Heart left ventricle (tissue), 16 donors: ENCODE data around the gene CEACAM4. TPM values are rescaled to one million over a fixed set of nuclear protein-coding genes. Genes with fewer than 3 reads are reported as not detected.
"Not testable (repeated sequence)": the region's sequence is repeated elsewhere in the genome, so short reads cannot be mapped to it uniquely, and the experiment has no call there.

Experiments used
- ATAC-seq, 4 donors: fragments of 200-7000 bp; cut with Tn5 transposase; one replicate each; pipeline ENCODE4 v1.9.1; 2020 to 2022; ENCODE audit warnings: moderate library complexity in 4 of 4, mild to moderate bottlenecking in 3 of 4, moderate number of reproducible peaks in 1 of 4
- DNase-seq, 5 donors: peaks; one replicate each; pipeline ENCODE4 v3.0.0-alpha.2; 2020
- H3K27ac ChIP-seq, 12 donors: fragments of 200-600 bp; sonication (generic) in 4 of 12; one replicate each; pipeline versions ENCODE4 v1.5.0 to v1.8.0; 2016 to 2022; ENCODE audit warnings: mild to moderate bottlenecking in 2 of 12
- H3K27me3 ChIP-seq, 9 donors: fragments of 200-600 bp; sonication (generic) in 2 of 9; one replicate each; pipeline versions ENCODE4 v1.5.1 to v1.8.0; 2016 to 2022; ENCODE audit warnings: mild to moderate bottlenecking in 3 of 9
- H3K36me3 ChIP-seq, 9 donors: fragments of 200-600 bp; sonication (generic) in 2 of 9; one replicate each; pipeline versions ENCODE4 v1.5.0 to v1.8.0; 2018 to 2022; ENCODE audit warnings: mild to moderate bottlenecking in 2 of 9
- H3K4me1 ChIP-seq, 12 donors: fragments of 200-600 bp; sonication (generic) in 4 of 12; one replicate each; pipeline versions ENCODE4 v1.5.0 to v1.8.0; 2016 to 2022; ENCODE audit warnings: mild to moderate bottlenecking in 3 of 12
- H3K4me3 ChIP-seq, 12 donors: fragments of 200-600 bp; sonication (generic) in 4 of 12; one replicate each; pipeline versions ENCODE4 v1.5.0 to v1.8.0; 2017 to 2022; ENCODE audit warnings: mild to moderate bottlenecking in 9 of 12, moderate library complexity in 4 of 12
- H3K9me3 ChIP-seq, 12 donors: fragments of 200-600 bp; sonication (generic) in 4 of 12; one replicate each; pipeline versions ENCODE4 v1.5.0 to v1.8.0; 2016 to 2022; ENCODE audit warnings: mild to moderate bottlenecking in 1 of 12
- POLR2A ChIP-seq, 2 donors: fragments of 450-650 bp; IDR thresholded peaks; one replicate each; pipeline ENCODE4 v1.6.1; 2017; ENCODE audit warnings: antibody characterized with exemption in 2 of 2, mild to moderate bottlenecking in 2 of 2, moderate library complexity in 2 of 2
- whole genome bisulfite sequencing, 4 donors: extraction: QIAGEN DNeasy Blood & Tissue Kit in 2 of 4; methylation state at CpG; one replicate each; pipeline versions ENCODE4 v1.1.5 to v1.1.7; 2013 to 2018; 5-methylcytosine and 5-hydroxymethylcytosine counted together
- intact Hi-C, 10 donors: fragments of 100-400 bp; cut with DNase I; formaldehyde crosslinking; loops; one replicate each; pipeline versions ENCODE4 v1.11.1 to v1.14.2; 2022
- polyA plus RNA-seq, 2 donors: library from polyadenylated mRNA; stranded (reverse); fragments of 200-250 nt; gene quantifications; one replicate each; pipeline ENCODE4 v1.2.3, GENCODE V29; 2013
- total RNA-seq, 9 donors: library from RNA; depleted of rRNA in 2 of 9; stranded (reverse); fragments of >200 nt in 2 of 9; fragmentation: NEBNext Ultra II Directional in 3 of 9; extraction: Animal tissue kit (Norgen Biotek cat#: 25700) in 3 of 9; gene quantifications; one replicate each; pipeline versions ENCODE4 v1.1.0 to v1.2.4, GENCODE V29; 2016 to 2023
- TF ChIP-seq, protein P1 (sequence below), 12 donors: fragments of 200-600 bp; sonication (generic) in 4 of 12; IDR thresholded peaks; one replicate each; pipeline versions ENCODE4 v1.5.0 to v1.8.0; 2018 to 2022; ENCODE audit warnings: antibody characterized with exemption in 12 of 12, mild to moderate bottlenecking in 5 of 12
- donor health status: ischemic (EF 13 %, LVEDD 7.1; RV severe dilation, severe dysfunction).
- donor health status: healthy with polysubstance abuse.
- donor health status: DM: no; HTN: yes; CAD: no.
- donor health status: DM: no; HTN: no; CAD: no.
- donor health status: ischemic (EF 25% LVEDD 6.9; RV normal size, moderate dysfunction).
- donor health status: ischemic (EF 25% LVEDD 5.7; RV mildly dilated, moderate dysfunction).
- donor health status: healthy.
- donor health status: DM: yes; HTN: yes; CAD: no.
- donor health status: ischemic (EF 35%, LVEDD 5.7; RV mildly dilated, moderate dysfunction).
- donor health status: nonischemic (EF 11% LVEDD 7.7; RV severe dilation, severe dysfunction).
- donor health status: DM: yes; HTN: yes; CAD: no.
- donor health status: PGD.
- donor health status: ischemic (EF 29% LVEDD 5.4; RV normal size, mild dysfunction).
- donor health status: nonischemic (EF 23%, LVEDD 6.1; RV moderate dilation, normal function).

CEACAM4 gene
- total and polyA plus RNA-seq, 11 donors, result 0.29 to 1.5 (median 0.46) TPM; not detected in 2

GRCh38 chr19:41584260-41584810 is 42.5 kb downstream of the CEACAM4 start:
- Histone ChIP-seq H3K27ac (no peak overlapping the region), H3K4me1 (no peaks in the 10 kb centered on the region), H3K36me3 (peaks cover 0 to 15% (median 0%) of the 10 kb centered on the region in 9 donors), H3K4me3 (no peak overlapping the region), H3K27me3 (no peaks in the 10 kb centered on the region), H3K9me3 (peaks cover 0 to 25% (median 8%) of the 10 kb centered on the region in 12 donors)
- intact Hi-C loops, result no loop called here
- 63 to 75% (median 72%) methylated on average over 6 of the region's 6 CpGs for WGBS, 4 donors
- no peak for DNase-seq
- TF ChIP-seq, protein P1, sequence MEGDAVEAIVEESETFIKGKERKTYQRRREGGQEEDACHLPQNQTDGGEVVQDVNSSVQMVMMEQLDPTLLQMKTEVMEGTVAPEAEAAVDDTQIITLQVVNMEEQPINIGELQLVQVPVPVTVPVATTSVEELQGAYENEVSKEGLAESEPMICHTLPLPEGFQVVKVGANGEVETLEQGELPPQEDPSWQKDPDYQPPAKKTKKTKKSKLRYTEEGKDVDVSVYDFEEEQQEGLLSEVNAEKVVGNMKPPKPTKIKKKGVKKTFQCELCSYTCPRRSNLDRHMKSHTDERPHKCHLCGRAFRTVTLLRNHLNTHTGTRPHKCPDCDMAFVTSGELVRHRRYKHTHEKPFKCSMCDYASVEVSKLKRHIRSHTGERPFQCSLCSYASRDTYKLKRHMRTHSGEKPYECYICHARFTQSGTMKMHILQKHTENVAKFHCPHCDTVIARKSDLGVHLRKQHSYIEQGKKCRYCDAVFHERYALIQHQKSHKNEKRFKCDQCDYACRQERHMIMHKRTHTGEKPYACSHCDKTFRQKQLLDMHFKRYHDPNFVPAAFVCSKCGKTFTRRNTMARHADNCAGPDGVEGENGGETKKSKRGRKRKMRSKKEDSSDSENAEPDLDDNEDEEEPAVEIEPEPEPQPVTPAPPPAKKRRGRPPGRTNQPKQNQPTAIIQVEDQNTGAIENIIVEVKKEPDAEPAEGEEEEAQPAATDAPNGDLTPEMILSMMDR (IDR thresholded peaks at IDR 0.05), result no peak
- TF ChIP-seq POLR2A (IDR thresholded peaks at IDR 0.05), result no peak
- ATAC-seq, result no peak

DNA sequence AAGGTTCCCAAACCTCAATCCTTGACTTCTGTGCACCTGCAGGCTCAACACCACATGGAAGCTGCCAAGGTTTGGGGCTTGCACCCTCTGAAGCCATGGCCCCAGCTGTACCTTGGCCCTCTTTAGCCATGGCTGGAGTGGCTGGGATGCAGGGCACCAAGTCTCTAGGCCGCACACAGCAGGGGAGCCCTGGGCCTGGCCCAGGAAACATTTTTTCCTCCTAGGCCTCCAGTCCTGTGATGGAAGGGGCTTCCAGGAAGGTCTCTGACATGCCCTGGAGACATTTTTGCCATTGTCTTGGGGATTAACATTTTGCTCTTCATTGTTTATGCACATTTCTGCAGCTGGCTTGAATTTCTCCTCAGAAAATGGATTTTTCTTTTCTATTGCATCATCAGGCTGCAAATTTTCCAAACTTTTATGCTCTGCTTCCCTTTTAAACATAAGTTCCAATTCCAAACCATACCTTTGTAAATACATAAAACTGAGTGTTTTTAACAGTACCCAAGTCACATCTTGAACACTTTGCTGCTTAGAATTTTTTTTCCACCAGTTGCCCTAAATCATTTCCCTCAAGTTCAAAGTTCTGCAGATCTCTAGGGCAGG is 44.2 kb downstream of the CEACAM4 start:
- peaks cover 0 to 15% (median 0%) of the 10 kb centered on the region in 9 donors for H3K36me3 ChIP-seq
- H3K27ac ChIP-seq, H3K27me3 ChIP-seq, ATAC-seq, DNase-seq, H3K4me1 ChIP-seq, H3K4me3 ChIP-seq, intact Hi-C loops: not testable (repeated sequence)
- WGBS, 4 donors, result 80 to 100% (median 95%) methylated on average over 1 of the region's 1 CpG
- H3K9me3 ChIP-seq, result peaks cover 0 to 25% (median 8%) of the 10 kb centered on the region in 12 donors

DNA sequence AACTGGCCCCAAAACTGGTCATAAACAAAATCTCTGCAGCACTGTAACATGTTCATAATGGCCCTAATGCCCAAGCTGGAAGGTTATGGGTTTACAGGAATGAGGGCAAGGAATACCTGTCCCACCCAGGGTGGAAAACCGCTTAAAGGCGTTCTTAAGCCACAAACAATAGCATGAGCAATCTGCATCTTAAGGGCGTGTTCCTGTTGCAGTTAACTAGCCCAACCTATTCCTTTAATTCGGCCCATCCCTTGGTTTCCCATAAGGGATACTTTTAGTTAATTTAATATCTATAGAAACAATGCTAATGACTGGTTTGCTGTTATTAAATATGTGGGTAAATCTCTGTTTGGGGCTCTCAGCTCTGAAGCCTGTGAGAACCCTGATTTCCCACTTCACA is 45.8 kb downstream of the CEACAM4 start:
- 62 to 84% (median 72%) methylated on average over 4 of the region's 4 CpGs for WGBS, 4 donors
- intact Hi-C loops, result not testable (repeated sequence)
- H3K4me1 ChIP-seq, result peaks cover 0 to 18% (median 0%) of the 10 kb centered on the region in 12 donors

GRCh38 chr19:41578886-41579285 is 48.0 kb downstream of the CEACAM4 start:
- DNase-seq, result no peak
- intact Hi-C loops, result loop anchor here in 3 of 10 donors (10.0 kb wide), 1 partner anchor 374 kb away; no protein-coding TSS in a partner anchor
- 59 to 77% (median 70%) methylated on average over 2 of the region's 2 CpGs for WGBS, 4 donors
- Histone ChIP-seq H3K36me3 (peaks cover 0 to 15% (median 0%) of the 10 kb centered on the region in 9 donors), H3K9me3 (peaks cover 0 to 25% (median 8%) of the 10 kb centered on the region in 12 donors), H3K27ac (no peak overlapping the region), H3K4me3 (no peak overlapping the region), H3K27me3 (peaks cover 0 to 4% (median 0%) of the 10 kb centered on the region in 9 donors), H3K4me1 (peaks cover 0 to 27% (median 0%) of the 10 kb centered on the region in 12 donors)
- no peak for TF ChIP-seq POLR2A (IDR thresholded peaks at IDR 0.05)
- TF ChIP-seq, protein P1 (IDR thresholded peaks at IDR 0.05), result no peak
- no peak for ATAC-seq

More for the DNA sequence above, 45.8 kb downstream of the CEACAM4 start:
- not testable (repeated sequence) for ATAC-seq, H3K4me3 ChIP-seq, H3K27me3 ChIP-seq, DNase-seq, H3K27ac ChIP-seq
- Histone ChIP-seq H3K36me3 (peaks cover 0 to 15% (median 0%) of the 10 kb centered on the region in 9 donors), H3K9me3 (peaks cover 0 to 25% (median 8%) of the 10 kb centered on the region in 12 donors)

- no peak for TF ChIP-seq POLR2A (IDR thresholded peaks at IDR 0.05)
- TF ChIP-seq, protein P1 (IDR thresholded peaks at IDR 0.05), result no peak
- no peak for DNase-seq
- H3K4me3 ChIP-seq, result no peak overlapping the region
- H3K27ac ChIP-seq, result no peak overlapping the region
- H3K4me1 ChIP-seq, result peaks cover 0 to 27% (median 0%) of the 10 kb centered on the region in 12 donors
- peaks cover 0 to 24% (median 8%) of the 10 kb centered on the region in 12 donors for H3K9me3 ChIP-seq
- peaks cover 0 to 6% (median 0%) of the 10 kb centered on the region in 9 donors for H3K27me3 ChIP-seq
- WGBS, 4 donors, result 64 to 80% (median 73%) methylated on average over 1 to 2 of the region's 2 CpGs
- intact Hi-C loops, result loop anchor here in 3 of 10 donors (10.0 kb wide), 1 partner anchor 373 kb away; no protein-coding TSS in a partner anchor
- peaks cover 0 to 15% (median 0%) of the 10 kb centered on the region in 9 donors for H3K36me3 ChIP-seq
- no peak for ATAC-seq
These were observed 49.0 kb downstream of the CEACAM4 start for GRCh38 chr19:41577833-41578232.
